ENCODE results near the gene HEXIM2.

HEXIM2 gene

GRCh38 chr17:45146592-45146889, 15.1 kb upstream of the HEXIM2 start:
- Histone ChIP-seq H3K27me3 (ENCODE audit: insufficient read depth, insufficient read length) (no peaks in the 10 kb centered on the region), H3K4me3 (ENCODE audit: insufficient read length, low read depth) (peak overlapping the region; percentile 79), H3K4me1 (ENCODE audit: insufficient read depth, insufficient read length) (peaks cover 14% of the 10 kb centered on the region), H3K9me3 (ENCODE audit: insufficient read depth, low read length) (no peaks in the 10 kb centered on the region), H3K36me3 (ENCODE audit: insufficient read depth, insufficient read length, low read length) (peaks cover 11% of the 10 kb centered on the region), H3K9ac (ENCODE audit: insufficient read length, low read depth) (peak overlapping the region; percentile 95)
- TF ChIP-seq YY1 (IDR thresholded peaks at IDR 0.05; ENCODE audit: insufficient read depth, insufficient read length) (no peak), SUZ12 (IDR thresholded peaks at IDR 0.05; ENCODE audit: extremely low read depth, insufficient read depth, insufficient read length) (no peak), ZNF274 (IDR thresholded peaks at IDR 0.05; ENCODE audit: low read depth, low read length) (no peak)
- no peak for DNase-seq (ENCODE audit: low read depth, low spot score)

GRCh38 chr17:45146890-45147580, 14.6 kb upstream of the HEXIM2 start:
- TF ChIP-seq YY1 (IDR thresholded peaks at IDR 0.05; ENCODE audit: insufficient read depth, insufficient read length) = no peak
- TF ChIP-seq SUZ12 (IDR thresholded peaks at IDR 0.05; ENCODE audit: extremely low read depth, insufficient read depth, insufficient read length) = no peak
- TF ChIP-seq ZNF274 (IDR thresholded peaks at IDR 0.05; ENCODE audit: low read depth, low read length) = no peak
- no peak for DNase-seq (ENCODE audit: low read depth, low spot score)
- Histone ChIP-seq H3K4me3 (ENCODE audit: insufficient read length, low read depth) (peak overlapping the region; percentile 79), H3K9me3 (ENCODE audit: insufficient read depth, low read length) (no peaks in the 10 kb centered on the region), H3K9ac (ENCODE audit: insufficient read length, low read depth) (peak overlapping the region; percentile 95), H3K36me3 (ENCODE audit: insufficient read depth, insufficient read length, low read length) (peaks cover 11% of the 10 kb centered on the region), H3K27me3 (ENCODE audit: insufficient read depth, insufficient read length) (no peaks in the 10 kb centered on the region), H3K4me1 (ENCODE audit: insufficient read depth, insufficient read length) (peaks cover 14% of the 10 kb centered on the region)

- Histone ChIP-seq H3K36me3 (ENCODE audit: insufficient read depth, insufficient read length, low read length) (peaks cover 11% of the 10 kb centered on the region), H3K4me1 (ENCODE audit: insufficient read depth, insufficient read length) (peaks cover 14% of the 10 kb centered on the region), H3K9ac (ENCODE audit: insufficient read length, low read depth) (peak overlapping the region; percentile 87), H3K27me3 (ENCODE audit: insufficient read depth, insufficient read length) (no peaks in the 10 kb centered on the region), H3K4me3 (ENCODE audit: insufficient read length, low read depth) (peak overlapping the region; percentile 79), H3K9me3 (ENCODE audit: insufficient read depth, low read length) (no peaks in the 10 kb centered on the region)
- DNase-seq (ENCODE audit: low read depth, low spot score) = no peak
- no peak for TF ChIP-seq SUZ12 (IDR thresholded peaks at IDR 0.05; ENCODE audit: extremely low read depth, insufficient read depth, insufficient read length)
- no peak for TF ChIP-seq YY1 (IDR thresholded peaks at IDR 0.05; ENCODE audit: insufficient read depth, insufficient read length)
- TF ChIP-seq ZNF274 (IDR thresholded peaks at IDR 0.05; ENCODE audit: low read depth, low read length) = no peak
These were observed 14.0 kb upstream of the HEXIM2 start for GRCh38 chr17:45147581-45148182.

- Histone ChIP-seq H3K36me3 (ENCODE audit: insufficient read depth, insufficient read length, low read length) (peaks cover 11% of the 10 kb centered on the region), H3K9me3 (ENCODE audit: insufficient read depth, low read length) (no peaks in the 10 kb centered on the region), H3K27me3 (ENCODE audit: insufficient read depth, insufficient read length) (no peaks in the 10 kb centered on the region), H3K4me1 (ENCODE audit: insufficient read depth, insufficient read length) (peaks cover 8% of the 10 kb centered on the region), H3K9ac (ENCODE audit: insufficient read length, low read depth) (peak within 1 kb of the TSS; percentile 97), H3K4me3 (ENCODE audit: insufficient read length, low read depth) (peak within 1 kb of the TSS; percentile 98)
- TF ChIP-seq ZNF274 (IDR thresholded peaks at IDR 0.05; ENCODE audit: low read depth, low read length) = no peak
- no peak for TF ChIP-seq YY1 (IDR thresholded peaks at IDR 0.05; ENCODE audit: insufficient read depth, insufficient read length)
- no peak for TF ChIP-seq SUZ12 (IDR thresholded peaks at IDR 0.05; ENCODE audit: extremely low read depth, insufficient read depth, insufficient read length)
- DNase-seq (ENCODE audit: low read depth, low spot score) = peak; percentile 97
These were observed 13.3 kb upstream of the HEXIM2 start, which contains the start of gene HEXIM1 for GRCh38 chr17:45148183-45149036. Gene HEXIM1 (plus strand): TSS chr17:45148475. CDS start chr17:45149191, 716 bp downstream.

- Histone ChIP-seq H3K27me3 (ENCODE audit: insufficient read depth, insufficient read length) (no peaks in the 10 kb centered on the region), H3K4me3 (ENCODE audit: insufficient read length, low read depth) (peak overlapping the region; percentile 98)
- DNase-seq (ENCODE audit: low read depth, low spot score) = no peak
These were observed 12.5 kb upstream of the HEXIM2 start for GRCh38 chr17:45149037-45149668.

GRCh38 chr17:45149669-45150664, 11.7 kb upstream of the HEXIM2 start:
- Histone ChIP-seq H3K4me3 (ENCODE audit: insufficient read length, low read depth) (peak overlapping the region; percentile 98), H3K4me1 (ENCODE audit: insufficient read depth, insufficient read length) (peaks cover 2% of the 10 kb centered on the region)
- DNase-seq (ENCODE audit: low read depth, low spot score) = no peak

More at GRCh38 chr17:45149037-45149668, 12.5 kb upstream of the HEXIM2 start:
- Histone ChIP-seq H3K36me3 (ENCODE audit: insufficient read depth, insufficient read length, low read length) (peaks cover 11% of the 10 kb centered on the region), H3K9ac (ENCODE audit: insufficient read length, low read depth) (peak overlapping the region; percentile 97), H3K9me3 (ENCODE audit: insufficient read depth, low read length) (no peaks in the 10 kb centered on the region), H3K4me1 (ENCODE audit: insufficient read depth, insufficient read length) (peaks cover 5% of the 10 kb centered on the region)
- TF ChIP-seq YY1 (IDR thresholded peaks at IDR 0.05; ENCODE audit: insufficient read depth, insufficient read length) (no peak), ZNF274 (IDR thresholded peaks at IDR 0.05; ENCODE audit: low read depth, low read length) (no peak), SUZ12 (IDR thresholded peaks at IDR 0.05; ENCODE audit: extremely low read depth, insufficient read depth, insufficient read length) (no peak)

More at GRCh38 chr17:45149669-45150664, 11.7 kb upstream of the HEXIM2 start:
- no peak for TF ChIP-seq SUZ12 (IDR thresholded peaks at IDR 0.05; ENCODE audit: extremely low read depth, insufficient read depth, insufficient read length)
- TF ChIP-seq YY1 (IDR thresholded peaks at IDR 0.05; ENCODE audit: insufficient read depth, insufficient read length) = no peak
- no peak for TF ChIP-seq ZNF274 (IDR thresholded peaks at IDR 0.05; ENCODE audit: low read depth, low read length)
- no peaks in the 10 kb centered on the region for H3K27me3 ChIP-seq (ENCODE audit: insufficient read depth, insufficient read length)
- peaks cover 11% of the 10 kb centered on the region for H3K36me3 ChIP-seq (ENCODE audit: insufficient read depth, insufficient read length, low read length)
- peak overlapping the region; percentile 97 for H3K9ac ChIP-seq (ENCODE audit: insufficient read length, low read depth)
- no peaks in the 10 kb centered on the region for H3K9me3 ChIP-seq (ENCODE audit: insufficient read depth, low read length)

Measured in NT2/D1 (cell line).